NB4 (cell line): ENCODE results near the gene SLCO3A1.

Experiments
- CTCF ChIP-seq: IDR thresholded peaks from one replicate; pipeline ENCODE4 v1.5.1; 2012; ENCODE audit warnings: low read depth, low read length
- MAX ChIP-seq: IDR thresholded peaks from 2 replicates; pipeline ENCODE4 v1.6.1; 2011; ENCODE audit warnings: low read depth, low read length
- POLR2A ChIP-seq: IDR thresholded peaks from 2 replicates; pipeline ENCODE4 v1.6.1; 2011; ENCODE audit warnings: mild to moderate bottlenecking; ENCODE audit not compliant: insufficient read length; ENCODE audit errors: extremely low read depth

- TF ChIP-seq CTCF = no peak
- TF ChIP-seq POLR2A = no peak
- no peak for TF ChIP-seq MAX
Measured at GRCh38 chr15:92152983-92153382, 299.5 kb downstream of the SLCO3A1 start.
